SK-N-SH treated with all-trans-retinoic acid at 6 μM for 48 hours (cell line): ENCODE results near the gene PDCD5.

ENCODE experiments used
- ATAC-seq: fragments of 200-7000 bp; cut with Tn5 transposase; 3 replicates; pipeline ENCODE4 v1.9.1; 2020; ENCODE audit warnings: mild to moderate bottlenecking, moderate library complexity
- ARNTL ChIP-seq: fragments of 450-650 bp; formaldehyde crosslinking; IDR thresholded peaks from 2 replicates; pipeline ENCODE4 v1.5.0; 2020; ENCODE audit warnings: low read depth, mild to moderate bottlenecking, moderate library complexity, borderline replicate concordance
- BACH2 ChIP-seq: fragments of 250-450 bp; sonication (Bioruptor Pico); IDR thresholded peaks from 2 replicates; pipeline ENCODE4 v1.9.0; 2021; ENCODE audit warnings: mild to moderate bottlenecking, borderline replicate concordance
- CSDC2 ChIP-seq: fragments of 250-450 bp; sonication (Bioruptor Pico); IDR thresholded peaks from 2 replicates; pipeline ENCODE4 v1.5.0; 2020; ENCODE audit warnings: mild to moderate bottlenecking, moderate library complexity
- CSRNP3 ChIP-seq: fragments of 250-450 bp; sonication (Bioruptor Pico); IDR thresholded peaks from 2 replicates; pipeline ENCODE4 v1.5.1; 2021; ENCODE audit warnings: mild to moderate bottlenecking, moderate library complexity
- ESRRG ChIP-seq: fragments of 250-450 bp; sonication (Bioruptor Pico); IDR thresholded peaks from 2 replicates; pipeline ENCODE4 v1.6.1; 2021; ENCODE audit warnings: mild to moderate bottlenecking
- GLIS3 ChIP-seq: fragments of 250-450 bp; sonication (Bioruptor Pico); IDR thresholded peaks from 2 replicates; pipeline ENCODE4 v1.5.0; 2020; ENCODE audit warnings: mild to moderate bottlenecking, moderate library complexity
- ISL1 ChIP-seq: fragments of 250-450 bp; sonication (Bioruptor Pico); IDR thresholded peaks from 2 replicates; pipeline ENCODE4 v2.1.2; 2022; ENCODE audit warnings: mild to moderate bottlenecking, moderate library complexity
- OSR1 ChIP-seq: fragments of 250-450 bp; sonication (Bioruptor Pico); IDR thresholded peaks from 2 replicates; pipeline ENCODE4 v1.8.0; 2022; ENCODE audit warnings: moderate library complexity, mild to moderate bottlenecking, inconsistent platforms
- PATZ1 ChIP-seq: fragments of 250-450 bp; sonication (Bioruptor Pico); IDR thresholded peaks from 2 replicates; pipeline ENCODE4 v1.8.0; 2020; ENCODE audit warnings: mild to moderate bottlenecking, moderate library complexity, borderline replicate concordance
- PPARA ChIP-seq: fragments of 250-450 bp; sonication (Bioruptor Pico); IDR thresholded peaks from 2 replicates; pipeline ENCODE4 v1.5.0; 2020; ENCODE audit warnings: mild to moderate bottlenecking, borderline replicate concordance
- RARB ChIP-seq: fragments of 250-450 bp; sonication (Bioruptor Pico); IDR thresholded peaks from 2 replicates; pipeline ENCODE4 v1.8.0; 2021; ENCODE audit warnings: mild to moderate bottlenecking, moderate library complexity
- SNAI2 ChIP-seq: fragments of 250-450 bp; sonication (Bioruptor Pico); IDR thresholded peaks from 2 replicates; pipeline ENCODE4 v1.5.0; 2020; ENCODE audit warnings: mild to moderate bottlenecking, moderate library complexity
- TCF4 ChIP-seq: fragments of 250-450 bp; sonication (Bioruptor Pico); IDR thresholded peaks from 2 replicates; pipeline ENCODE4 v1.8.0; 2021; ENCODE audit warnings: mild to moderate bottlenecking, moderate library complexity, borderline replicate concordance
- TOX ChIP-seq: fragments of 250-450 bp; sonication (Bioruptor Pico); IDR thresholded peaks from 2 replicates; pipeline ENCODE4 v1.8.0; 2021; ENCODE audit warnings: mild to moderate bottlenecking, moderate library complexity, borderline replicate concordance
- ZC3H10 ChIP-seq: fragments of 250-450 bp; sonication (Bioruptor Pico); IDR thresholded peaks from 2 replicates; pipeline ENCODE4 v1.5.1; 2021; ENCODE audit warnings: mild to moderate bottlenecking, moderate library complexity
- ZFP3 ChIP-seq: fragments of 250-450 bp; sonication (Bioruptor Pico); IDR thresholded peaks from 2 replicates; pipeline ENCODE4 v1.5.0; 2020; ENCODE audit warnings: mild to moderate bottlenecking, moderate library complexity
- ZFP30 ChIP-seq: fragments of 450-650 bp; formaldehyde crosslinking; IDR thresholded peaks from 2 replicates; pipeline ENCODE4 v1.5.0; 2022; ENCODE audit warnings: mild to moderate bottlenecking, moderate library complexity
- ZNF70 ChIP-seq: fragments of 450-650 bp; formaldehyde crosslinking; IDR thresholded peaks from 2 replicates; pipeline ENCODE4 v1.5.0; 2020; ENCODE audit warnings: mild to moderate bottlenecking, moderate library complexity
- ZNF8 ChIP-seq: fragments of 450-650 bp; formaldehyde crosslinking; IDR thresholded peaks from 2 replicates; pipeline ENCODE4 v1.5.0; 2020; ENCODE audit warnings: mild to moderate bottlenecking, moderate library complexity
- TF ChIP-seq, protein P1 (sequence below): fragments of 250-450 bp; sonication (Bioruptor Pico); IDR thresholded peaks from 2 replicates; pipeline ENCODE4 v1.5.1; 2020; ENCODE audit warnings: low read depth, mild to moderate bottlenecking, moderate library complexity
- TF ChIP-seq, protein P2 (sequence below): fragments of 250-450 bp; sonication (Bioruptor Pico); IDR thresholded peaks from 2 replicates; pipeline ENCODE4 v1.8.0; 2021; ENCODE audit warnings: low read depth, mild to moderate bottlenecking, moderate library complexity, borderline replicate concordance
- TF ChIP-seq, protein P3 (sequence below): fragments of 250-450 bp; sonication (Bioruptor Pico); IDR thresholded peaks from 2 replicates; pipeline ENCODE4 v1.5.0; 2020; ENCODE audit warnings: mild to moderate bottlenecking, moderate library complexity

PDCD5 gene

DNA sequence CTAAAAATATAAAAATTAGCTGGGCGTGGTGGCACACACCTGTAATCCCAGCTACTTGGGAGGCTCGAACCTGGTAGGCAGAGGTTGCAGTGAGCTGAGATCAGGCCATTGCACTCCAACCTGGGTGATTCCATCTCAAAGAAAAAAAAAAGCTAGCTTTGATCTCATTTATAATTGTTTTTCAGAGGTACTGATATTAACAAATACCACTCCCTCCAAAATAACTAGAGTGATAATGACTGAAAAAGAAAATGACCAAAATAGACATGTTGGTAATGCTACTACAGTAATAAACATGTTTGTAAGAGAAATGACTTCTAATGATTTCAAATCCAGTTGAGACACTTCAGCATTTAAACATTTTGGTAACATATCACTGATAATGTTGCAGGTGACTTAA, 13.0 kb downstream of the PDCD5 start:
- no peak for ATAC-seq
- TF ChIP-seq ISL1 (CRISPR knock-in tag) (no peak), ZNF8 (CRISPR knock-in tag) (no peak), GLIS3 (CRISPR knock-in tag) (no peak), TCF4 (CRISPR knock-in tag) (no peak), ZFP3 (CRISPR knock-in tag) (no peak), ZC3H10 (no peak), PATZ1 (CRISPR knock-in tag) (no peak), OSR1 (no peak), ARNTL (no peak), TOX (CRISPR knock-in tag) (no peak), ZFP30 (no peak), ZNF70 (CRISPR knock-in tag) (no peak), SNAI2 (CRISPR knock-in tag) (no peak), ESRRG (CRISPR knock-in tag) (no peak), RARB (CRISPR knock-in tag) (no peak), BACH2 (no peak), PPARA (CRISPR knock-in tag) (no peak)
- TF ChIP-seq, protein P1, sequence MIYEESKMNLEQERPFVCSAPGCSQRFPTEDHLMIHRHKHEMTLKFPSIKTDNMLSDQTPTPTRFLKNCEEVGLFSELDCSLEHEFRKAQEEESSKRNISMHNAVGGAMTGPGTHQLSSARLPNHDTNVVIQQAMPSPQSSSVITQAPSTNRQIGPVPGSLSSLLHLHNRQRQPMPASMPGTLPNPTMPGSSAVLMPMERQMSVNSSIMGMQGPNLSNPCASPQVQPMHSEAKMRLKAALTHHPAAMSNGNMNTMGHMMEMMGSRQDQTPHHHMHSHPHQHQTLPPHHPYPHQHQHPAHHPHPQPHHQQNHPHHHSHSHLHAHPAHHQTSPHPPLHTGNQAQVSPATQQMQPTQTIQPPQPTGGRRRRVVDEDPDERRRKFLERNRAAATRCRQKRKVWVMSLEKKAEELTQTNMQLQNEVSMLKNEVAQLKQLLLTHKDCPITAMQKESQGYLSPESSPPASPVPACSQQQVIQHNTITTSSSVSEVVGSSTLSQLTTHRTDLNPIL (CRISPR knock-in tag), result no peak
- TF ChIP-seq, protein P2, sequence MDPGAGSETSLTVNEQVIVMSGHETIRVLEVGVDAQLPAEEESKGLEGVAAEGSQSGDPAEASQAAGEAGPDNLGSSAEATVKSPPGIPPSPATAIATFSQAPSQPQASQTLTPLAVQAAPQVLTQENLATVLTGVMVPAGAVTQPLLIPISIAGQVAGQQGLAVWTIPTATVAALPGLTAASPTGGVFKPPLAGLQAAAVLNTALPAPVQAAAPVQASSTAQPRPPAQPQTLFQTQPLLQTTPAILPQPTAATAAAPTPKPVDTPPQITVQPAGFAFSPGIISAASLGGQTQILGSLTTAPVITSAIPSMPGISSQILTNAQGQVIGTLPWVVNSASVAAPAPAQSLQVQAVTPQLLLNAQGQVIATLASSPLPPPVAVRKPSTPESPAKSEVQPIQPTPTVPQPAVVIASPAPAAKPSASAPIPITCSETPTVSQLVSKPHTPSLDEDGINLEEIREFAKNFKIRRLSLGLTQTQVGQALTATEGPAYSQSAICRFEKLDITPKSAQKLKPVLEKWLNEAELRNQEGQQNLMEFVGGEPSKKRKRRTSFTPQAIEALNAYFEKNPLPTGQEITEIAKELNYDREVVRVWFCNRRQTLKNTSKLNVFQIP, result no peak

DNA sequence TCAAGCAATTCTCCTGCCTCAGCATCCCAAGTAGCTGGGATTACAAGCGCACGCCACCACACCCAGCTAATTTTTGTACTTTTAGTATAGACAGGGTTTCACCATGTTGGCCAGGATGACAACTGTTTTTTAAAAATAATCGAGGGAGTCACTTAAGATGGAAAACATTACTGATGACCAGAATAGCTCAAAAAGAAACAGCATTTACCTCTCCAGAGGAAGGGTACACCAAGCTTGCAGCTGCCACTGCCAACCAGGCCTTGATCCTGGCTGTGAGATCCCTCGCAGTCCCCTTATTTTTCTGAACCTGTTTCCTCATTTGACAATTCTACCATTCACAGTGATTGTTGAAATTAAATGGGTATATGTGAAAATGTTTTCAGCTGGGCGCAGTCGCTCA, 14.5 kb downstream of the PDCD5 start:
- no peak for ATAC-seq
- TF ChIP-seq RARB (CRISPR knock-in tag) (no peak), CSRNP3 (no peak), OSR1 (no peak), GLIS3 (CRISPR knock-in tag) (no peak), TOX (CRISPR knock-in tag) (no peak), PATZ1 (CRISPR knock-in tag) (no peak), CSDC2 (CRISPR knock-in tag) (no peak), BACH2 (no peak), ZC3H10 (no peak)
- TF ChIP-seq, protein P3, sequence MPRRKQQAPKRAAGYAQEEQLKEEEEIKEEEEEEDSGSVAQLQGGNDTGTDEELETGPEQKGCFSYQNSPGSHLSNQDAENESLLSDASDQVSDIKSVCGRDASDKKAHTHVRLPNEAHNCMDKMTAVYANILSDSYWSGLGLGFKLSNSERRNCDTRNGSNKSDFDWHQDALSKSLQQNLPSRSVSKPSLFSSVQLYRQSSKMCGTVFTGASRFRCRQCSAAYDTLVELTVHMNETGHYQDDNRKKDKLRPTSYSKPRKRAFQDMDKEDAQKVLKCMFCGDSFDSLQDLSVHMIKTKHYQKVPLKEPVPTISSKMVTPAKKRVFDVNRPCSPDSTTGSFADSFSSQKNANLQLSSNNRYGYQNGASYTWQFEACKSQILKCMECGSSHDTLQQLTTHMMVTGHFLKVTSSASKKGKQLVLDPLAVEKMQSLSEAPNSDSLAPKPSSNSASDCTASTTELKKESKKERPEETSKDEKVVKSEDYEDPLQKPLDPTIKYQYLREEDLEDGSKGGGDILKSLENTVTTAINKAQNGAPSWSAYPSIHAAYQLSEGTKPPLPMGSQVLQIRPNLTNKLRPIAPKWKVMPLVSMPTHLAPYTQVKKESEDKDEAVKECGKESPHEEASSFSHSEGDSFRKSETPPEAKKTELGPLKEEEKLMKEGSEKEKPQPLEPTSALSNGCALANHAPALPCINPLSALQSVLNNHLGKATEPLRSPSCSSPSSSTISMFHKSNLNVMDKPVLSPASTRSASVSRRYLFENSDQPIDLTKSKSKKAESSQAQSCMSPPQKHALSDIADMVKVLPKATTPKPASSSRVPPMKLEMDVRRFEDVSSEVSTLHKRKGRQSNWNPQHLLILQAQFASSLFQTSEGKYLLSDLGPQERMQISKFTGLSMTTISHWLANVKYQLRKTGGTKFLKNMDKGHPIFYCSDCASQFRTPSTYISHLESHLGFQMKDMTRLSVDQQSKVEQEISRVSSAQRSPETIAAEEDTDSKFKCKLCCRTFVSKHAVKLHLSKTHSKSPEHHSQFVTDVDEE, result no peak
